Measurements from ENCODE around the gene GRK1.

DNA sequence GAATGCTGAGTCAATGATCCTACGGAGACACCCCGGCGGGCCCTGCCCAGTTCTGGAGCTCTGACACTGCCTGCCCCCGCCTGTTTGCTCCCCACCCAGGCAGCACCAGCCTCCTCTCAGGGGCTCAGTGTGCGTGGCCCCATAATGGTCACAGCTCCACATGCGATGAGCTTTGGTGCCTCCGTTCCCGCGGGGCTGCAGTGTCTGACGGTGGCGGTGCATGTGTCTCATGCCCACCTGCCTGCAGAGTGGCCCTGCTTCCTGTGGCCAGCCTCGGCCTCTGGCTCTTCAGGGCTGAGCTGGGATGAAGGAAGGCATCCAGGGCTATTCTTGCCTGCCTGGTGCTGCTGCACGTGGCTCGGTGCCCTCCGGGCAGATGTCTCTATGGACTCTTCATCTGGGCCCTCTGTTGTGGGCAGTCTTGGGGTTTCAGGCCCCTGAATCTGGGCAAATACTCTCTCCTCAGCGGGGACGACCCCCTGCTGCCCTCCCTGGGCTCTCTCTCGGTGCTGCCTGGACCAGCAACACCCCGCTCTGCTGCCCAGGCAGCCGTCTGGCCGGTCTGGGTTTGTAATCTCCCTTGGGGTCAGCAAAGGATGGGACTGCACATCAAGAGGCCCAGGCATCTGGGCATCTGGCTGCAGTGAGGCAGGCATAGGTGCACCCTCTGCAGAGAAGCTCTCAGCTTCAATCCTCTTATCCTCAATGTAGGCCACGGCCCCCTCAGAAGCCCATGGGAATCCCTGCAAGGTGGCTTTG lies 72.7 kb downstream of the GRK1 start:
- TF ChIP-seq POLR2AphosphoS5 (IDR thresholded peaks at IDR 0.05; ENCODE audit: low read depth, low read length) (no peak), BRCA1 (IDR thresholded peaks at IDR 0.05; ENCODE audit: low read depth, low read length) (no peak), TAF1 (IDR thresholded peaks at IDR 0.05; ENCODE audit: low read depth, low read length) (no peak), POLR2A (IDR thresholded peaks at IDR 0.05; ENCODE audit: control extremely low read depth in 1 of 2, low read depth in 2 of 2, low read length in 2 of 2) (no peak), CBX5 (IDR thresholded peaks at IDR 0.05; ENCODE audit: low read depth, low read length) (no peak), TBP (IDR thresholded peaks at IDR 0.05; ENCODE audit: low read depth, low read length) (no peak), CTCF (IDR thresholded peaks at IDR 0.05; ENCODE audit: control extremely low read depth in 1 of 3, insufficient read depth in 1 of 3, low read depth in 1 of 3, low read length in 3 of 3) (no peak), EZH2 (IDR thresholded peaks at IDR 0.05; ENCODE audit: low read depth, low read length, severe bottlenecking) (no peak), PHF8 (conservative IDR thresholded peaks at IDR 0.05; ENCODE audit: low read depth, low read length) (no peak), TEAD4 (IDR thresholded peaks at IDR 0.05; ENCODE audit: low read depth, low read length) (no peak), ZNF274 (IDR thresholded peaks at IDR 0.05; ENCODE audit: borderline replicate concordance, extremely low read depth, low read length) (no peak), POU5F1 (IDR thresholded peaks at IDR 0.05; ENCODE audit: low read depth, low read length) (no peak)
- TF ChIP-seq, protein P1, sequence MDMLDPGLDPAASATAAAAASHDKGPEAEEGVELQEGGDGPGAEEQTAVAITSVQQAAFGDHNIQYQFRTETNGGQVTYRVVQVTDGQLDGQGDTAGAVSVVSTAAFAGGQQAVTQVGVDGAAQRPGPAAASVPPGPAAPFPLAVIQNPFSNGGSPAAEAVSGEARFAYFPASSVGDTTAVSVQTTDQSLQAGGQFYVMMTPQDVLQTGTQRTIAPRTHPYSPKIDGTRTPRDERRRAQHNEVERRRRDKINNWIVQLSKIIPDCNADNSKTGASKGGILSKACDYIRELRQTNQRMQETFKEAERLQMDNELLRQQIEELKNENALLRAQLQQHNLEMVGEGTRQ (IDR thresholded peaks at IDR 0.05; ENCODE audit: low read length), result no peak
